WTC11 (cell line): ENCODE measurements around the gene ENO1. TPM values are rescaled to one million over a fixed set of nuclear protein-coding genes. Genes with fewer than 3 reads are reported as not detected.

Source experiments
- ATAC-seq: fragments of 200-7000 bp; cut with Tn5 transposase; 2 replicates; pipeline ENCODE4 v1.10.0; 2021; ENCODE audit warnings: mild to moderate bottlenecking, moderate library complexity
- CTCF ChIA-PET: fragments of 300-600 bp; sonication (Branson Sonifier 250); formaldehyde crosslinking; loops from one replicate; lab custom pipeline; 2021; ENCODE audit warnings: antibody characterized with exemption; lab: Charles Lee
- POLR2A ChIA-PET: fragments of 350-600 bp; sonication (Branson Sonifier 250); formaldehyde crosslinking; loops from one replicate; lab custom pipeline; 2021; ENCODE audit warnings: antibody characterized with exemption; lab: Charles Lee
- DNase-seq: peaks from one replicate; pipeline ENCODE4 v3.0.0; 2021; ENCODE audit warnings: low spot score
- H3K27ac Mint-ChIP-seq: 2 replicates; pipeline ENCODE4 v1.8.0; 2021; ENCODE audit warnings: mixed read lengths
- H3K27me3 Mint-ChIP-seq: 2 replicates; pipeline ENCODE4 v1.8.0; 2021; ENCODE audit warnings: low read depth, mild to moderate bottlenecking, moderate library complexity, mixed read lengths
- H3K36me3 Mint-ChIP-seq: 2 replicates; pipeline ENCODE4 v1.8.0; 2021; ENCODE audit warnings: mixed read lengths
- H3K4me1 Mint-ChIP-seq: 2 replicates; pipeline ENCODE4 v1.8.0; 2022; ENCODE audit warnings: mixed read lengths
- H3K4me3 Mint-ChIP-seq: 2 replicates; pipeline ENCODE4 v1.8.0; 2021; ENCODE audit warnings: mild to moderate bottlenecking, moderate library complexity, mixed read lengths
- H3K9me3 Mint-ChIP-seq: 2 replicates; pipeline ENCODE4 v1.8.0; 2021; ENCODE audit warnings: mixed read lengths
- ATF6 ChIP-seq: sonication (generic); formaldehyde crosslinking; IDR thresholded peaks from 2 replicates; pipeline ENCODE4 v1.8.1; 2023; ENCODE audit warnings: mild to moderate bottlenecking, missing genetic modification reagents
- EMX1 ChIP-seq: fragments of 250-450 bp; sonication (Bioruptor Pico); IDR thresholded peaks from 2 replicates; pipeline ENCODE4 v1.8.0; 2021; ENCODE audit warnings: mild to moderate bottlenecking
- ERG ChIP-seq: fragments of 250-450 bp; sonication (Bioruptor Pico); IDR thresholded peaks from 2 replicates; pipeline ENCODE4 v1.8.0; 2021; ENCODE audit warnings: mild to moderate bottlenecking
- ESRRA ChIP-seq: sonication (generic); formaldehyde crosslinking; IDR thresholded peaks from 2 replicates; pipeline ENCODE4 v1.8.1; 2022; ENCODE audit warnings: mild to moderate bottlenecking, missing genetic modification reagents, borderline replicate concordance
- ETV6 ChIP-seq: sonication (generic); formaldehyde crosslinking; IDR thresholded peaks from 2 replicates; pipeline ENCODE4 v1.8.1; 2022; ENCODE audit warnings: mild to moderate bottlenecking, missing genetic modification reagents
- FOXP1 ChIP-seq: sonication (generic); formaldehyde crosslinking; IDR thresholded peaks from 2 replicates; pipeline ENCODE4 v1.8.0; 2022; ENCODE audit warnings: missing genetic modification reagents, mild to moderate bottlenecking, moderate library complexity, borderline replicate concordance
- IRF1 ChIP-seq: sonication (generic); formaldehyde crosslinking; IDR thresholded peaks from 2 replicates; pipeline ENCODE4 v1.8.0; 2023; ENCODE audit warnings: missing genetic modification reagents
- JUN ChIP-seq: sonication (generic); formaldehyde crosslinking; IDR thresholded peaks from 2 replicates; pipeline ENCODE4 v1.8.0; 2023; ENCODE audit warnings: mild to moderate bottlenecking, missing genetic modification reagents
- MXD4 ChIP-seq: fragments of 250-450 bp; sonication (Bioruptor Pico); IDR thresholded peaks from 2 replicates; pipeline ENCODE4 v1.8.0; 2021; ENCODE audit warnings: mild to moderate bottlenecking, moderate library complexity, borderline replicate concordance
- MYBL2 ChIP-seq: sonication (generic); formaldehyde crosslinking; IDR thresholded peaks from 2 replicates; pipeline ENCODE4 v1.8.1; 2023; ENCODE audit warnings: mild to moderate bottlenecking, moderate library complexity, missing genetic modification reagents
- NFYB ChIP-seq: sonication (generic); formaldehyde crosslinking; conservative IDR thresholded peaks from 2 replicates; pipeline ENCODE4 v1.8.0; 2022; ENCODE audit warnings: low read depth, missing genetic modification reagents
- NR1H2 ChIP-seq: sonication (generic); formaldehyde crosslinking; IDR thresholded peaks from 2 replicates; pipeline ENCODE4 v1.9.0; 2021; ENCODE audit warnings: mild to moderate bottlenecking, moderate library complexity, missing genetic modification reagents
- NR2C2 ChIP-seq: sonication (generic); formaldehyde crosslinking; IDR thresholded peaks from 2 replicates; pipeline ENCODE4 v1.8.0; 2022; ENCODE audit warnings: mild to moderate bottlenecking, missing genetic modification reagents
- ZNF121 ChIP-seq: sonication (generic); formaldehyde crosslinking; IDR thresholded peaks from 2 replicates; pipeline ENCODE4 v1.8.0; 2023; ENCODE audit warnings: missing genetic modification reagents
- ZNF219 ChIP-seq: sonication (generic); formaldehyde crosslinking; IDR thresholded peaks from 2 replicates; pipeline ENCODE4 v1.8.0; 2023; ENCODE audit warnings: missing genetic modification reagents, mild to moderate bottlenecking, borderline replicate concordance
- ZNF232 ChIP-seq: sonication (generic); formaldehyde crosslinking; IDR thresholded peaks from 2 replicates; pipeline ENCODE4 v1.8.0; 2022; ENCODE audit warnings: mild to moderate bottlenecking, missing genetic modification reagents
- ZNF263 ChIP-seq: sonication (generic); formaldehyde crosslinking; IDR thresholded peaks from 2 replicates; pipeline ENCODE4 v1.8.1; 2022; ENCODE audit warnings: low read depth, mild to moderate bottlenecking, moderate library complexity, missing genetic modification reagents
- ZNF281 ChIP-seq: sonication (generic); formaldehyde crosslinking; IDR thresholded peaks from 2 replicates; pipeline ENCODE4 v1.8.0; 2023; ENCODE audit warnings: mild to moderate bottlenecking, missing genetic modification reagents
- ZNF396 ChIP-seq: fragments of 250-450 bp; sonication (Bioruptor Pico); IDR thresholded peaks from 2 replicates; pipeline ENCODE4 v1.8.0; 2021; ENCODE audit warnings: mild to moderate bottlenecking, moderate library complexity, borderline replicate concordance
- ZNF532 ChIP-seq: fragments of 250-450 bp; sonication (Bioruptor Pico); IDR thresholded peaks from 2 replicates; pipeline ENCODE4 v1.9.0; 2021; ENCODE audit warnings: mild to moderate bottlenecking, borderline replicate concordance
- ZSCAN18 ChIP-seq: fragments of 250-450 bp; sonication (Bioruptor Pico); IDR thresholded peaks from 2 replicates; pipeline ENCODE4 v2.1.2; 2022; ENCODE audit warnings: mild to moderate bottlenecking, moderate library complexity
- total RNA-seq: library from RNA; stranded (reverse); gene quantifications from 3 replicates; pipeline ENCODE4 v1.2.3, GENCODE V29; 2021

ENO1 gene
- total RNA-seq, 1 experiment from 2014 or later: 1,978 TPM

- no peak for TF ChIP-seq FOXP1 (CRISPR knock-in tag)
- TF ChIP-seq JUN (CRISPR knock-in tag): no peak
- TF ChIP-seq NR2C2 (CRISPR knock-in tag): no peak
- TF ChIP-seq ZNF532 (CRISPR knock-in tag): no peak
- no peak for TF ChIP-seq ZNF219 (CRISPR knock-in tag)
- TF ChIP-seq ZNF281 (CRISPR knock-in tag): no peak
Observed at GRCh38 chr1:8891401-8891800, 12.9 kb upstream of the ENO1 start (continued).

- ATAC-seq (peak; percentile 50; the same call in 1 of the 2 replicates), DNase-seq (no peak)
- ChIA-PET POLR2A (interaction anchor here (0.6 kb wide), 2 partner anchors 62 to 90 kb away, joined by 3 to 5 read pairs; no protein-coding TSS in a partner anchor), CTCF (interaction anchor here (0.6 to 2.3 kb wide), 5 partner anchors 41 to 214 kb away, joined by 3 to 9 read pairs (median 3); no protein-coding TSS in a partner anchor)
- TF ChIP-seq MXD4: no peak
- no peak for TF ChIP-seq NFYB (CRISPR knock-in tag)
- no peak for TF ChIP-seq ZNF396 (CRISPR knock-in tag)
- no peak for TF ChIP-seq JUN (CRISPR knock-in tag)
- TF ChIP-seq NR1H2: no peak
- TF ChIP-seq EMX1 (CRISPR knock-in tag): no peak
- TF ChIP-seq ZNF219 (CRISPR knock-in tag): no peak
- no peak for TF ChIP-seq ZNF121 (CRISPR knock-in tag)
- no peak for TF ChIP-seq ATF6 (CRISPR knock-in tag)
- TF ChIP-seq ERG (CRISPR knock-in tag): no peak
- no peak for TF ChIP-seq IRF1
- TF ChIP-seq ZNF232 (CRISPR knock-in tag): no peak
- TF ChIP-seq ETV6 (CRISPR knock-in tag): no peak
- no peak for TF ChIP-seq ESRRA (CRISPR knock-in tag)
- no peak for TF ChIP-seq ZSCAN18 (CRISPR knock-in tag)
- no peak for TF ChIP-seq MYBL2 (CRISPR knock-in tag)
- no peak for TF ChIP-seq NR2C2 (CRISPR knock-in tag)
- no peak for TF ChIP-seq ZNF263 (CRISPR knock-in tag)
- peaks cover under 1% of the 10 kb centered on the region; the same call in 1 of the 2 replicates for H3K27me3 Mint-ChIP-seq
- no peaks in the 10 kb centered on the region for H3K9me3 Mint-ChIP-seq
- no peak overlapping the region for H3K27ac Mint-ChIP-seq
- no peaks in the 10 kb centered on the region for H3K36me3 Mint-ChIP-seq
- no peaks in the 10 kb centered on the region for H3K4me1 Mint-ChIP-seq
- no peak overlapping the region for H3K4me3 Mint-ChIP-seq
Observed at GRCh38 chr1:8889925-8890785, 11.7 kb upstream of the ENO1 start.
